ENCODE results near the gene FOXJ1. TPM values are rescaled to one million over a fixed set of nuclear protein-coding genes. Genes with fewer than 3 reads are reported as not detected.
"Not testable (repeated sequence)": the region's sequence is repeated elsewhere in the genome, so short reads cannot be mapped to it uniquely, and the experiment has no call there.

Gene FOXJ1
- polyA plus RNA-seq (2013, experiment 1 of 2; ENCODE audit: insufficient read length), result not detected
- not detected for polyA plus RNA-seq (2013, experiment 2 of 2; ENCODE audit: insufficient read length)

GRCh38 chr17:76141212-76142038 lies at the start of gene FOXJ1:
FOXJ1 (minus strand) TSS chr17:76141245; CDS start chr17:76140395, 850 bp downstream.
- DNase-seq, result peak; percentile 80

- no peak for DNase-seq
These were observed 48.7 kb upstream of the FOXJ1 start for GRCh38 chr17:76189741-76190140.

DNA sequence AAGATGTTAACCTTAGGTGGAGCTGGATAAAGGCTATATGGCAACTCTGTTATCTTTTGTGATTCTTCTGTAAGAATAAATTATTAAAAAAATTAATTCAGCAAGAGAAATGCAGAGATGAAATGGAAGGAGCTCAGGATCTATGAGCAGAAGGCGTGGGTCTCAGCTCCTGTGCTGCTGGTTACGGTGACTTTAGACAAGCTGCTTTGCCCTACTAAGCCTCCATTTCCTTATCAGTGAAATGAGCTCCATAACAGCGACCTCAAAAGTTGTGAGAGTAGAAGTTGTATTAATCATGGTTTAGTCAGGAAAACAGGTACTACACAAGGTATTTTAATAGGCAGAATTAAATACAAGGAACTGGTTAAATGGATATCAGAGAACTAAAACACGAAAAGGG lies 48.2 kb upstream of the FOXJ1 start:
- DNase-seq, result no peak

- DNase-seq, result no peak
These were observed 47.4 kb upstream of the FOXJ1 start for GRCh38 chr17:76188213-76189016.

DNA sequence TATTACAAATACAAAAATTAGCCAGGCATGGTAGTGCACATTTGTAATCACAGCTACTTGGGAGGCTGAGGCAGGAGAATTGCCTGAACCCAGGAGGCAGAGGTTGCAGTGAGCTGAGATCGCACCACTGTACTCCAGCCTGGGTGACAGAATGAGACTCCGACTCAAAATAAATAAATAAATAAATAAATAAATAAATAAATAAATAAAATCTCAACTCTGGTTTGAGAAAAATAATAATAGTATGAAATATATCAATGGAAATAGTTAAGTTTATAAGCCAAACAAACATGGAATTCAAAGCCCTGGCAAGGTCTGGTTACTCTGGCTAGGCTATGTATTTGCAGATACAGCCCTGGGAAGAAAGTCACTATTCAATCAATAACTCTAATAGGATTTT lies 45.7 kb upstream of the FOXJ1 start:
- DNase-seq, result not testable (repeated sequence)

DNA sequence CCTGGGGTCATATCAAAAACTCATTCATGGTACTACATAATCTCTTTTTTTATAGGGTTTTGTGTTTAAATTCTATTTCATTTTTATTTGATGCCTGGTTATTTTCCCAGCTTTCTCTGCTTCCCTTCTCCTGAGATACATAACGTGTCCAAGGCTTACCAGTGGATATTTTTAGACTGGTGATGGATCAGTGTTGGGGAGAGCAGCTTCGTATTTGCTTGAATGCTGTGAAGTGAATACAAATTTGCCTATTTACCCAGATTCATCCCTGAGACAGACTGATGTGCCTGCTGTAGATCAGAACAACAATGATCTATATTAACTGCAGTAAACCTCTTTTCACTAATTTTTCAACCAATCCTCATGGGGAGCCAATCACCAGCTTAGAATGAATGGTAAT lies 43.2 kb upstream of the FOXJ1 start:
- no peak for DNase-seq

- peak; percentile 83 for DNase-seq
These were observed 41.1 kb upstream of the FOXJ1 start for GRCh38 chr17:76182016-76182764.

DNA sequence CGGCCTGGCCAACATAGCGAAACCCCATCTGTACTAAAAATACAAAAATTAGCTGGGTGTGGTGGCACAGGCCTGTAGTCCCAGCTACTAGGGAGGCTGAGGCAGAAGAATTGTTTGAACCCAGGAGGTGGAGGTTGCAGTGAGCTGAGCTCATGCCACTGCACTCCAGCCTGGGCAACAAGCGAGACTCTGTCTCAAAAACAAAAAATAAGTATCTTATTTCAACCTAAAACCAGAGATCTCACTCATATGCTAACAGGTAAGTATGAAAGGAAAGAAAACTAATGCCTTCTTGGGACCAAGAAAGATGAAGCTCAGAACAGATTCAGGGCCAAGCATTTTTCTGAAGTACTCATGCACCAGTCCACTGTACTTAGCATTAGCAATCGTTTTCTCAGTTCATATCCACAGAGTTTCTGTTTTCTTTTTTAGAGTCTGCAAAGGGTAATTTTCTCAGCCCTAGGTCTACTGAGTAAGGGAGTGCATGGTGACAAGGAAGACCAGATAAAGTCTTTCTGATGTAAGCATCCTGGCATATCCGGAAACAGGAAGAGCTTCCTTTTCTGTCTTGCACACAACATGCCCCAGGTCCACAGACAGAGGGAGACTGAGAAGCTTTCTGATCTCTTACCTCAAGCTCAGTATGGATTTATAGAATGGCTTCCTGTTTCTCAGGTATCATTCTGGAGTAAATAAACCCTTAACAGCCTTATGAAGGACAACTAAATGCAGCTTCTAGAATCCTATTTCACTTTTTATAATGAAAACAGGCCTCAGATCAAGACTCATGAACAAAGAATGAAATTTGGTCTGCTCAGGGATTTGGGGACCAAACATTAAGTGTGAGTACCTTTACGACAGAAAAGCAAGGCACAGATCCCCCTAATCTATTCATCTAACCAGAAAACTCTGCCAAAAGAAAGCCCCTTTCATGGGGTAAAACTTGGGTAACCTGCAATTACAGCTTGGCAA lies 38.7 kb upstream of the FOXJ1 start:
- DNase-seq, result peak; percentile 34

GRCh38 chr17:76178124-76178523 lies 37.1 kb upstream of the FOXJ1 start:
- no peak for DNase-seq

DNA sequence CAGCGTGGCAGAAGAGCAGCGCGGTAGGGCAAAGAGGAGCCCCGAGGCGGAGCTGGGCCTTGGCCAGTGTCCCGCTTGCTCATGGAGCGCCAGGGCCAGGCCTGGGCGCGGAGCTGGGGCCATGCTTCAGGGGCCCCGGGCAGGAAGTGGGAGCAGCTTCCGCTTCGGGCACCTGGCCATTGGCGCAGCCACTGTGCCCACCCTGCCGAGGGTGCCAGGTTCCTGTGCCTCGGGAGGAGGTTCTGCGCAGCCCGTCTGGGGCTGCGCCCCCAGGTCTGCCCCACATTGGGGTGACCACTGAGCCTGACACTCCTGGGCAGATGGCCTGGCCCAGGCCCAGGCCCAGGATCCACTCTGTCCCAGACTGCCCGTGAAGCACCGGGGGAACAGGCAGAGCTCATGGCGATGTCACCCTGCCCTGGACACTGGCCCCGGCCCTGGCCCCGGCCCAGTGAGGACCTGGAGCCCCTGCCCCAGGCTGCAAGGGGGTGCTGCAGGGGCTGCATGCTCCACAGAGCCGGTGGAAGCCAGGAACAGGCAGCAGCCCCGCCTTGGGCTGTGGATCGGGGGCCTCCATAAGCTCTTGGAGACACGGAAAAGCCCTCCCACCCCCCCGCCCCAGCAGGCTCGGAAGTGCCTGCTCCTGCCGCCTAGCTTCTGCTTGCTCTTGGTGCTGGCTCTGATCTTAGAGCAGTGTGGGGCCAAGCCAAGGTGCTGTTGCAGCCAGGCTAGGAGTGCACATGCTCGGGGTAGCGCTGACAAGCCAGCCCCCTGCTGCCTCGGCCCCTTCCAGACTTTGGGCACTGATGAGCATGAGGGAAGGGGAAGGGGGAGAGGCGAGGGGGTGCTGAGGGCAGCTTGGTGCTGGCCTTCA lies 35.9 kb upstream of the FOXJ1 start:
- no peak for DNase-seq

DNA sequence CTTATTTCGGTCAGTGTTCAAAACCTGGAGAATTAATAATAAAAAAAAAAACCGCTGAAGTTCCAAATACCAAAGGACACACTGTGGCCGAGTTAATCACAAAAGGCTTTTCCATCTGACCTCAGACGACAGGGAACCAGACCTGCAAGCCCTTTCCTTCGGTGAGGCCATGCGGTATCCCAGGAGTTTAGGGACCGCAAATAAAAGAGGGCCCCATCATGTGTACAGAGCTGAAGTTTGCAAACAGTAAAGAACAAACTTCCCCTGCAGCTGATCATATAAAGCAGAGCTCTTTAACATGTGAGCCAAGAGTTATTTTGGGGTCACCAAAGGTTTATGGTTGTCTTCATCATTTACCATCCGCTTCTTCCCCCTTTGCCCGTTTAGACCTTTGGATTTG lies 33.0 kb upstream of the FOXJ1 start:
- DNase-seq, result no peak

DNA sequence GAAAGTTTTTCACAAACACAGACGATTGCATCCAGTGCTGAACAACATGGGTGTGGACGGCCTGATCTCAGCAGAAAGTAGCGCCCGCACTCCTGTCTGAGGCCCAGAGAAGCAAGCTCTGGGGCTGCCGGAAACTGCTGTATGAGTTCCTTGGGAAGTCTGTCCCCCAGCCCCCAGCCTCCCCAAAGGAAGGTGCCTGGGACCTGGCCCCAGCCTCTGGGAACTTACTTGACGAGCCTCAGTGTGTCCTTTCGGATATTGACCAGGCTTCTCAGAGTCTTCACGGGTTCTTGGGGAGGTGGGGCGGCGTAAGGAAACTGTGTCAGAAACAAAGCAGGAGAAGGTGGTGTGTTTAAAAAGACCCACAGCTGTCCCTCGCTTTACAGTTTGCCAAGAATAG lies 32.4 kb upstream of the FOXJ1 start:
- no peak for DNase-seq

DNA sequence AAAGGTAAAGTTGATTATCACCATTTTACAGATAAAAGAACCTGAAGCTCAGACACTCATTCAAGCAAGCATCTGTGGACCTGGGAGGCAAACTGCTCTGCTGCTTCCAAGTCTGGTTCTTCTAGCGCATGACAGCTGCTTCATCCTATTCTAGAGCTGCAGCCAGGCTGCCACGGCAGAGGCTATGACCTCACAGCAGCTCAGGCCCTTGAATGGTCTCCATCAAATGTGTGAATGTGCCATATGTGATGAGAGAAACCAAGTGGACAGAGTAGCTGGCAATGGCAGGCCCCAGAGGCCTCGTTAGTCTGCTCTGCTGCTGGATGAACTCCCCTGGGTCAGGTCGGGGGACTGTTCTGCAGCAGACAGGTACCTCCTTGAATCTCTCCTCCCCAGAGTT lies 30.7 kb upstream of the FOXJ1 start:
- DNase-seq, result no peak

DNA sequence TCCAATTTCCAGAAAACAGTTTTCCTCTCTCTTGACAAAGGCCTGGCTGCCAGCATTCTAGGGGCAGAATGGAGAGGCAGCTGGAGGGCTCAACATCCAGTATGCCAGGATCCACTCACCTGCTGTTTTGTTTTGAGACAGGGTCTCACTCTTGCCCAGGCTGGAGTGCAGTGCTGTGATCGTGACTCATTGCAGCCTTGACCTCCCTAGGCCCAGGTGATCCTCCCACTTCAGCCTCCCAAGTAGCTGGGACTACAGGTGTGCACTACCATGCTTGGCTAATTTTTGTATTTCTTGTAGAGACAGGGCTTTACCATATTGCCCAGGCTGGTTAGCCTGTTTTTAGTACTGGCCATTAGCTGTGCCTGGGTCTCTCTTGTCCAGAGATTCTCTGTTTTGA lies 29.1 kb upstream of the FOXJ1 start:
- DNase-seq, result no peak

DNA sequence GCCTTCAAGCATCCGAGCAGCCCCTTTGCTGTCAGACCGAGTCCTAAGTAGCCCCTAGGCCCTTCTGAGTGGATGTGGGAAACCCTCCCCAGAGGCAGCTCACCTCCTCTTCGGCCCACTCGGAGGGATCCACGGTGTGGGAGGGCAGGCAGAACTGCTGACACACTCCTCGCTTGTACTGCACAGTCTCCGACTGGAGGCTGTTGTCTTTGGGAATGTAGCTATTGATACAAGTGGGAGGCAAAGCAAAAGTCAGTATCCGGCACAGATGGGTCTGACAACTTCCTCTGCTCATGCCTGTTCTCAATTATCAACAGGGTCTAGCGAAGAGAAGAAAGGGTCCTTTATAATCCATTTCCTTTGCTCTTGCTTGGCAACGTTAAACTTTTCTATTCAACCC lies 25.9 kb upstream of the FOXJ1 start:
- no peak for DNase-seq

- DNase-seq, result peak; percentile 4
These were observed 25.1 kb upstream of the FOXJ1 start for GRCh38 chr17:76166168-76166567.

GRCh38 chr17:76164331-76164730 lies 23.3 kb upstream of the FOXJ1 start:
- DNase-seq, result no peak

DNA sequence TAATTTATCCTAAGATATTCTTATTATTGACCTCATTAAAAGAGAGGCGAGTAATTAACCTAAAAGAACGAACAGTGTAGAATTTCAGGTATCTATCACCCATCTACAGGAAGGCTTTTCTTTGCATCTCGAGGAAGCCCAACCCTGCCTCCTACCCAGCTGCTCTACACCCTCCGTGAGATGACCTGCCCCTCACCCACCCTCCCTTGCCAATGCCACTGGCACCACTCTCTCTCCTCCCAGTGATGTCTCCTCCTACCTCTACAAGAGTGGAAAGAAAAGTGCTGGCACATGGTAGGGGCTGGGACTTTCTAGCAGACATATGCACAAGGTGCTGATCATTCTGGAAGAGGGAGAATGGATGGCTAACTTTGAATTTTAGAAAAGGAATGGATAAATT lies 22.9 kb upstream of the FOXJ1 start:
- DNase-seq, result no peak

DNA sequence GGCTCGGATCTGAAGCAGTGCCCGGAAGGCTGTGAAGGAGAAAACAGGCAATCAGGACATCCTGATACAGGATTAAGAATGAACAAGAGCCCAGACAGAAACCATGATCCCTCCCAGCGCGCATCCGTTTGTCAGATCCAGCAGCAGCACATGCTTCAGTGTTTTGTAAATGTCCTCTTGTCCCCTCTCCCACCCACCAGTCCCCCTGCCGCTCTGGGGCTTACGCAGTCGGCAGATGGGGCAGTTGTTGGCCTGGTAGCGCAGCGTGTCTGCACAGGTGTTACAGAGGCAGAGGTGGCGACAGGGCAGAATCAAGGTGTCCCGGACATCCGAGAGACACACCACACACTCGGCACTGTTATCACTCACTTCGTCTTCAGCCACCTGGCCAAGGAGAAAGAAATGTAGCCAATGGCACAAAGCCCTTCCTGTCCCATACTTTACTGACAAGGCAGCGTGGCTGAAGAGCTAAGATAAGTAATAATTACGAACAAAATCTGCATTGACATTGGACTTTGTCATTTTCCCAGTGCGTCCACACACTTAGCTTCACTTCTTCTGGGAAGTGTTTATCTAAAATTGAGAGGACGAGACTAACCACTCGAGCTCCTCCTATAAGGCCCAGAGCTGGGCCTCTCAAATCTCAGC lies 20.7 kb upstream of the FOXJ1 start:
- DNase-seq, result no peak

DNA sequence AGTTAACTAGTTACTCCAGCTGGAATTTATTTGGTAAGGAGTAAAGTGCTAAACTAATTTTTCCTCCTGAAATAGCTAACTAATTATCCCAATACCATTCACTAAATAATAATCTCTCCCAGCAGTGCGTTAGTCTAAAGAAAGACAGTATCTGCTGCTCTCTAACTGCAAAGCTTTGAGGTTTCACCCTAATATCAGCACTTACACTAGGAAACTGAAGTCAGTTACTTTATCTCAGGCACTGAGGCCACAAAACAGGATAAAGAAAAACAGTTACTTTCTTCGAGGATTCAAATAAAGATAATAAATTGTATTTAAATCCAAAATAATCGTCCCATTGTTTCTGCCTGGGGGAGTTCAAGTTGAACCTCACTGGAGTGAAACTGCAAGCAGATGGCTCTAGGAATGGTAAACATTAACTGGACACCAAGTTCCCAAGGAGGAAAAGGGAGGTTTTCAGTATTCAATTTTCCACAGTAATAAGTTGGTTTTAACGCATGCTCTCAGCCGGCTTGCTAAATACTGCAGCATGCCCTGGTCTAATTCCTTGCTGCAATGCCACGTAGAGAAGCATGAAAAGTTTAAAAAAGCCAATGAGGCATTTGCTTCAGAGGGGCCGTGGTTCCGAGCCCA lies 20.0 kb upstream of the FOXJ1 start:
- no peak for DNase-seq

All from fibroblast of skin of back (primary cell).